Esophagus squamous epithelium (tissue), 5 donors: ENCODE results near the gene REPS2. TPM values are rescaled to one million over a fixed set of nuclear protein-coding genes. Genes with fewer than 3 reads are reported as not detected.

ENCODE experiments used
- DNase-seq: peaks from one replicate; lab custom pipeline; 2025; lab: John Stamatoyannopoulos, UW
- H3K27ac ChIP-seq, 4 donors: fragments of 200-600 bp; sonication (generic); one replicate each; pipeline ENCODE4 v1.5.1; 2016 to 2019; ENCODE audit warnings: mild to moderate bottlenecking in 1 of 4
- H3K27me3 ChIP-seq, 4 donors: fragments of 200-600 bp; sonication (generic); 1 replicate in 3 of 4; 2 replicates in 1 of 4; pipeline versions ENCODE4 v1.5.1 to v1.6.0; 2017 to 2021; ENCODE audit warnings: antibody characterized with exemption in 1 of 4
- H3K36me3 ChIP-seq, 3 donors: fragments of 200-600 bp; sonication (generic); one replicate each; pipeline ENCODE4 v1.5.1; 2016 to 2019
- H3K4me1 ChIP-seq, 3 donors: fragments of 200-600 bp; sonication (generic); one replicate each; pipeline ENCODE4 v1.5.1; 2017 to 2019
- H3K4me3 ChIP-seq, 4 donors: fragments of 200-600 bp; sonication (generic); 1 replicate in 3 of 4; 2 replicates in 1 of 4; pipeline ENCODE4 v1.5.1; 2016 to 2019; ENCODE audit warnings: mild to moderate bottlenecking in 2 of 4, moderate library complexity in 1 of 4
- H3K9me3 ChIP-seq, 3 donors: fragments of 200-600 bp; sonication (generic); one replicate each; pipeline ENCODE4 v1.5.1; 2016 to 2019
- POLR2A ChIP-seq, 4 donors: fragments of 450-650 bp; IDR thresholded peaks; one replicate each; pipeline ENCODE4 v1.6.1; 2017; ENCODE audit warnings: antibody characterized with exemption in 4 of 4, mild to moderate bottlenecking in 4 of 4, moderate library complexity in 3 of 4
- WGBS, 2 donors: methylation state at CpG; one replicate each; pipeline ENCODE4 v1.1.5; 2018; 5-methylcytosine and 5-hydroxymethylcytosine counted together
- intact Hi-C: fragments of 100-400 bp; cut with DNase I; formaldehyde crosslinking; loops from one replicate; pipeline ENCODE4 v1.15.0; 2022
- total RNA-seq, 4 donors: library from RNA; depleted of rRNA; stranded (reverse); fragments of >200 nt; gene quantifications; one replicate each; pipeline ENCODE4 v1.1.0, GENCODE V29; 2016
- TF ChIP-seq, protein P1 (sequence below), 6 experiments: fragments of 450-650 bp in 4 of 6; fragments of 200-600 bp in 2 of 6; sonication (generic) in 2 of 6; IDR thresholded peaks; one replicate each; pipeline ENCODE4 v1.5.1; 2016 to 2019; ENCODE audit warnings: antibody characterized with exemption in 6 of 6, mild to moderate bottlenecking in 4 of 6, moderate library complexity in 4 of 6
- donor health status: DM: yes; HTN: yes; CAD: no.

REPS2 gene
- total RNA-seq, 4 donors from 2014 or later: 0.97 to 12.8 (median 3.0) TPM

GRCh38 chrX:16924631-16925480 lies 21.6 kb upstream of the REPS2 start:
- WGBS, 2 donors: 67 to 79% methylated on average over 1 of the region's 1 CpG
- Histone ChIP-seq H3K9me3 (no peaks in the 10 kb centered on the region), H3K4me3 (no peak overlapping the region), H3K27ac (no peak overlapping the region), H3K4me1 (no peaks in the 10 kb centered on the region), H3K36me3 (no peaks in the 10 kb centered on the region), H3K27me3 (no peaks in the 10 kb centered on the region)
- no peak for DNase-seq
- TF ChIP-seq, protein P1, sequence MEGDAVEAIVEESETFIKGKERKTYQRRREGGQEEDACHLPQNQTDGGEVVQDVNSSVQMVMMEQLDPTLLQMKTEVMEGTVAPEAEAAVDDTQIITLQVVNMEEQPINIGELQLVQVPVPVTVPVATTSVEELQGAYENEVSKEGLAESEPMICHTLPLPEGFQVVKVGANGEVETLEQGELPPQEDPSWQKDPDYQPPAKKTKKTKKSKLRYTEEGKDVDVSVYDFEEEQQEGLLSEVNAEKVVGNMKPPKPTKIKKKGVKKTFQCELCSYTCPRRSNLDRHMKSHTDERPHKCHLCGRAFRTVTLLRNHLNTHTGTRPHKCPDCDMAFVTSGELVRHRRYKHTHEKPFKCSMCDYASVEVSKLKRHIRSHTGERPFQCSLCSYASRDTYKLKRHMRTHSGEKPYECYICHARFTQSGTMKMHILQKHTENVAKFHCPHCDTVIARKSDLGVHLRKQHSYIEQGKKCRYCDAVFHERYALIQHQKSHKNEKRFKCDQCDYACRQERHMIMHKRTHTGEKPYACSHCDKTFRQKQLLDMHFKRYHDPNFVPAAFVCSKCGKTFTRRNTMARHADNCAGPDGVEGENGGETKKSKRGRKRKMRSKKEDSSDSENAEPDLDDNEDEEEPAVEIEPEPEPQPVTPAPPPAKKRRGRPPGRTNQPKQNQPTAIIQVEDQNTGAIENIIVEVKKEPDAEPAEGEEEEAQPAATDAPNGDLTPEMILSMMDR (IDR thresholded peaks at IDR 0.05): no peak
- TF ChIP-seq POLR2A (IDR thresholded peaks at IDR 0.05): no peak
- intact Hi-C loops: no loop called here

DNA sequence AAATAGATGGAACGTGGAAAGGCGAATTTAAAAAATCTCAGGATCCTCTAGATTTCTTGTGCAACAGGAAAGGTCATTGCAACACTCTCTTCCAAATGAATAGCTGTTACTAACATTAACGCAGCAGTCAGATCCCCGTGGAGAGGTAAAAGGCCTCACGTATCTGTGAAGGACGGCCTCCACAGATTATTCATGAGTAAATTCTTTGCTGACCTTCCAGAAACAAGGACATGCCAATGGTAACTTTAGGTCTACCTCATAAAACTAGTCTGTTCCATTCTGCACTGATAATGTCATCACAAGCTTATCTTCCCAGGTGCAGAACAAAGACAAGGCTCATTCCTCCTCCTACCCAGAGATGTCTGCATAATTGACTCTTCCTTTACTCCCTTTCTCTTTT lies 16.1 kb upstream of the REPS2 start:
- Histone ChIP-seq H3K27ac (no peak overlapping the region), H3K4me1 (no peaks in the 10 kb centered on the region), H3K9me3 (no peaks in the 10 kb centered on the region), H3K27me3 (peaks cover 0 to 4% (median 0%) of the 10 kb centered on the region in 4 donors), H3K4me3 (no peak overlapping the region), H3K36me3 (no peaks in the 10 kb centered on the region)
- 64 to 78% methylated on average over 6 of the region's 6 CpGs for WGBS, 2 donors
- TF ChIP-seq, protein P1 (IDR thresholded peaks at IDR 0.05): no peak
- TF ChIP-seq POLR2A (IDR thresholded peaks at IDR 0.05): no peak
- intact Hi-C loops: no loop called here
- DNase-seq: no peak

DNA sequence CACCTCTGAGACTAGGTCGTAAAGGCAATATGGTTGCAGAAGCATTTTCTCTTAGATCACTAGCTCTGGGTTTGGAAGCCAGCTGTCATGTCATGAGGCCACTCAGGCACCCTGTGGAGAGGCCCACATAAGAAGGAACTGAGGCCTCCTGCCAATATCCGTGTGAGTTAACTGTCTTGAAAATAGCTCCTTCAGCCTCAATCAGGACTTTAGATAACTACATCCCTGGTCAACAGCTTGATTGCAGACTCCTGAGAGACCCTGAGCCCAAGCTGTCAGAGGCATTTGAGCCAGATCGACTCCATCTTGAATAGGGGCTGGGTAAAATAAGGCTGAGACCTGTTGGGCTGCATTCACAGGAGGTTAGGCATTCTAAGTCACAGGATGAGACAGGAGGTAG lies 15.1 kb upstream of the REPS2 start:
- Histone ChIP-seq H3K9me3 (no peaks in the 10 kb centered on the region), H3K4me1 (no peaks in the 10 kb centered on the region), H3K27ac (no peak overlapping the region), H3K36me3 (no peaks in the 10 kb centered on the region), H3K27me3 (peaks cover 0 to 5% (median 0%) of the 10 kb centered on the region in 4 donors), H3K4me3 (no peak overlapping the region)
- WGBS, 2 donors: 39 to 50% methylated on average over 2 to 3 of the region's 3 CpGs
- intact Hi-C loops: no loop called here
- DNase-seq: no peak
- no peak for TF ChIP-seq POLR2A (IDR thresholded peaks at IDR 0.05)
- TF ChIP-seq, protein P1 (IDR thresholded peaks at IDR 0.05): no peak

DNA sequence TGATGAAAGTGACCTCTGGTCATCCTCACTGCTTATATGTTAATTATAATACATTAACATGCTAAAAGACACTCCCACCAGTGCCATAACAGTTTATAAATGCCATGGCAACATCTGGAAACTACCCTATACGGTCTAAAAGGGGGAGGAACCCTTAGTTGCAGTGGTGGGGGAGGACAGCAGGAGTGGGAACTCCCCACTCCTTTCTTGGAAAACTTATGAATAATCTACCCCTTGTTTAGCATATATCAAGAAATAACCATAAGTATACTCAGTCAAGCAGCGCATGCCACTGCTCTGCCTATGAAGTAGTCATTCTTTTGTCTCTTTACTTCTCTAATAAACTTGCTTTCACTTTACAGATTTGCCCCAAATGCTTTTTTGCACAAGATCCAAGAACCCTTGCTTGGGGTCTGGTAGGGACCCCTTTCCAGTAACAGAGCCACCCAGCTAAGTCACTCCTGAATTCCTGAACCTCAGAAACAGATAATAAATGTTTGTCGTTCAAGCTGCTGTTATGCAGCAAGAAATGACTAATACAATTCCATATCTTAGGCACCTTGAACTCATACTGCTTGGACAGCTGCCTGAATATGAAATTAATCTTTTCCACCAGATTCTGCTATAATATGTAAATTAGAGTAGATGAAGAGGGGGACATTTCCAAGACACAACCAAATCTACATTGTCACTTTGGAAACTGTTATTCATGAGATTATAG lies 14.4 kb upstream of the REPS2 start:
- no peak for TF ChIP-seq POLR2A (IDR thresholded peaks at IDR 0.05)
- TF ChIP-seq, protein P1 (IDR thresholded peaks at IDR 0.05): no peak
- H3K27ac ChIP-seq: no peak overlapping the region
- no peaks in the 10 kb centered on the region for H3K9me3 ChIP-seq
- no peak overlapping the region for H3K4me3 ChIP-seq
- no peaks in the 10 kb centered on the region for H3K4me1 ChIP-seq
- 57 to 64% methylated on average over 3 of the region's 3 CpGs for WGBS, 2 donors
- peaks cover 0 to 5% (median 0%) of the 10 kb centered on the region in 4 donors for H3K27me3 ChIP-seq
- DNase-seq: no peak
- H3K36me3 ChIP-seq: no peaks in the 10 kb centered on the region
- intact Hi-C loops: no loop called here

DNA sequence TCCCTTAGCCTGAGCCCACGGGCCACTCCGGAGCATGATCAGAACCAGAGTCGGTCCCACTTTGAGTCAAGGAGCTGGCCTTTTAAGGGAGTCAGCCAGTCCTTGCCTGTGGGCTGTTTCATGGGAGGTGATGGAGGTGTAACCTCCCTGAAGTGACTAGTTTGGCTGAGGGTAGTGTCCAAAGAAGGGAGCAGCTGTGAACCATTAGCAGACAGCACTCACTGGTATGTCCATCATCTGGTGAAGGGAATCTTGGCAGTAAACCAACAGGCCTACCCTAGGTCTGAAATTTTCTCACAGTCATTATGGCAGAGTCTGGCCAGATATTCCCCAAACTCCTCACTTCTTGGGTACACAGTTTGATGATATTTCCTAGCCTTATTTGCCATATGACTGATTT lies 12.3 kb upstream of the REPS2 start:
- Histone ChIP-seq H3K4me3 (no peak overlapping the region), H3K27me3 (peaks cover 0 to 5% (median 0%) of the 10 kb centered on the region in 4 donors), H3K36me3 (no peaks in the 10 kb centered on the region), H3K4me1 (no peaks in the 10 kb centered on the region), H3K9me3 (peaks cover 0 to 4% (median 0%) of the 10 kb centered on the region in 3 donors), H3K27ac (no peak overlapping the region)
- DNase-seq: no peak
- no peak for TF ChIP-seq POLR2A (IDR thresholded peaks at IDR 0.05)
- TF ChIP-seq, protein P1 (IDR thresholded peaks at IDR 0.05): no peak
- 54 to 78% methylated on average over 3 of the region's 3 CpGs for WGBS, 2 donors
- intact Hi-C loops: no loop called here
